ENCODE measurements around the gene ICAM4. TPM values are rescaled to one million over a fixed set of nuclear protein-coding genes. Genes with fewer than 3 reads are reported as not detected.
A peak's percentile ranks its signal among the peaks of the same experiment; 100 is the strongest.

Gene ICAM4
- total and polyA plus RNA-seq, 2 of the 13 experiments (the other 11 are each of a cell fraction or from before 2014, with no cell fraction given) = 2.9 to 4.0 TPM

- TF ChIP-seq, protein P1, sequence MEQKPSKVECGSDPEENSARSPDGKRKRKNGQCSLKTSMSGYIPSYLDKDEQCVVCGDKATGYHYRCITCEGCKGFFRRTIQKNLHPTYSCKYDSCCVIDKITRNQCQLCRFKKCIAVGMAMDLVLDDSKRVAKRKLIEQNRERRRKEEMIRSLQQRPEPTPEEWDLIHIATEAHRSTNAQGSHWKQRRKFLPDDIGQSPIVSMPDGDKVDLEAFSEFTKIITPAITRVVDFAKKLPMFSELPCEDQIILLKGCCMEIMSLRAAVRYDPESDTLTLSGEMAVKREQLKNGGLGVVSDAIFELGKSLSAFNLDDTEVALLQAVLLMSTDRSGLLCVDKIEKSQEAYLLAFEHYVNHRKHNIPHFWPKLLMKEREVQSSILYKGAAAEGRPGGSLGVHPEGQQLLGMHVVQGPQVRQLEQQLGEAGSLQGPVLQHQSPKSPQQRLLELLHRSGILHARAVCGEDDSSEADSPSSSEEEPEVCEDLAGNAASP (CRISPR knock-in tag; IDR thresholded peaks at IDR 0.05; ENCODE audit: borderline replicate concordance) = peak; percentile 42; the same call in 1 of the 2 replicates
- TF ChIP-seq ZNF460 (CRISPR knock-in tag; IDR thresholded peaks at IDR 0.05; ENCODE audit: borderline replicate concordance) (no peak), KDM5B (CRISPR knock-in tag; IDR thresholded peaks at IDR 0.05; ENCODE audit: borderline replicate concordance) (no peak), GABPA (IDR thresholded peaks at IDR 0.05; ENCODE audit: low read depth, low read length) (peak; percentile 37), GABPA (CRISPR knock-in tag; IDR thresholded peaks at IDR 0.05; ENCODE audit: low read depth) (peak; percentile 65), FOXK1 (CRISPR knock-in tag; IDR thresholded peaks at IDR 0.05; ENCODE audit: borderline replicate concordance, low read depth) (peak; percentile 58; the same call in 1 of the 2 replicates), ZSCAN31 (CRISPR knock-in tag; IDR thresholded peaks at IDR 0.05; ENCODE audit: low read depth) (0 out of 2 replicates have a peak, but pooled peaks have one; percentile 41), ZNF331 (CRISPR knock-in tag; IDR thresholded peaks at IDR 0.05) (peak; percentile 23; the same call in 1 of the 2 replicates), NFYB (CRISPR knock-in tag; IDR thresholded peaks at IDR 0.05) (no peak), GPN1 (CRISPR knock-in tag; IDR thresholded peaks at IDR 0.05; ENCODE audit: borderline replicate concordance) (no peak)
- TF ChIP-seq, protein P2, sequence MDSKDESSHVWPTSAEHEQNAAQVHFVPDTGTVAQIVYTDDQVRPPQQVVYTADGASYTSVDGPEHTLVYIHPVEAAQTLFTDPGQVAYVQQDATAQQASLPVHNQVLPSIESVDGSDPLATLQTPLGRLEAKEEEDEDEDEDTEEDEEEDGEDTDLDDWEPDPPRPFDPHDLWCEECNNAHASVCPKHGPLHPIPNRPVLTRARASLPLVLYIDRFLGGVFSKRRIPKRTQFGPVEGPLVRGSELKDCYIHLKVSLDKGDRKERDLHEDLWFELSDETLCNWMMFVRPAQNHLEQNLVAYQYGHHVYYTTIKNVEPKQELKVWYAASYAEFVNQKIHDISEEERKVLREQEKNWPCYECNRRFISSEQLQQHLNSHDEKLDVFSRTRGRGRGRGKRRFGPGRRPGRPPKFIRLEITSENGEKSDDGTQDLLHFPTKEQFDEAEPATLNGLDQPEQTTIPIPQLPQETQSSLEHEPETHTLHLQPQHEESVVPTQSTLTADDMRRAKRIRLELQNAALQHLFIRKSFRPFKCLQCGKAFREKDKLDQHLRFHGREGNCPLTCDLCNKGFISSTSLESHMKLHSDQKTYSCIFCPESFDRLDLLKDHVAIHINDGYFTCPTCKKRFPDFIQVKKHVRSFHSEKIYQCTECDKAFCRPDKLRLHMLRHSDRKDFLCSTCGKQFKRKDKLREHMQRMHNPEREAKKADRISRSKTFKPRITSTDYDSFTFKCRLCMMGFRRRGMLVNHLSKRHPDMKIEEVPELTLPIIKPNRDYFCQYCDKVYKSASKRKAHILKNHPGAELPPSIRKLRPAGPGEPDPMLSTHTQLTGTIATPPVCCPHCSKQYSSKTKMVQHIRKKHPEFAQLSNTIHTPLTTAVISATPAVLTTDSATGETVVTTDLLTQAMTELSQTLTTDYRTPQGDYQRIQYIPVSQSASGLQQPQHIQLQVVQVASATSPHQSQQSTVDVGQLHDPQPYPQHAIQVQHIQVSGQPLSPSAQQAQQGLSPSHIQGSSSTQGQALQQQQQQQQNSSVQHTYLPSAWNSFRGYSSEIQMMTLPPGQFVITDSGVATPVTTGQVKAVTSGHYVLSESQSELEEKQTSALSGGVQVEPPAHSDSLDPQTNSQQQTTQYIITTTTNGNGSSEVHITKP (CRISPR knock-in tag; IDR thresholded peaks at IDR 0.05; ENCODE audit: low read depth) = no peak; the same call in 1 of the 2 replicates
These were observed 28.8 kb downstream of the ICAM4 start, which contains the start of gene FDX2 (continued) for GRCh38 chr19:10315335-10316214.
